Caki2 (cell line): ENCODE results near the gene MEIOSIN. TPM values are rescaled to one million over a fixed set of nuclear protein-coding genes. Genes with fewer than 3 reads are reported as not detected.

Source experiments
- DNase-seq: peaks from one replicate; pipeline ENCODE4 v3.0.0-alpha.2; 2015; ENCODE audit warnings: low read depth
- in situ Hi-C: cut with HindIII; loops from 2 replicates; pipeline ENCODE4 v1.10.0; 2016; ENCODE audit warnings: low sequenced_read_pairs, low pct_unique_long_range_greater_than_20kb, mixed read lengths
- total RNA-seq: library from RNA; depleted of rRNA; stranded (reverse); fragments of >200 nt; shearing (Covaris generic); gene quantifications from 2 replicates; pipeline ENCODE4 v1.2.3, GENCODE V29; 2014; ENCODE audit warnings: low replicate concordance

The MEIOSIN gene
- total RNA-seq, 1 experiment from 2014 or later = not detected

GRCh38 chr19:45772130-45772840 lies 39.0 kb downstream of the MEIOSIN start:
- DNase-seq = no peak
- in situ Hi-C loops = no loop called here

- in situ Hi-C loops = no loop called here
- no peak for DNase-seq
These were observed 39.7 kb downstream of the MEIOSIN start for GRCh38 chr19:45772912-45773311.

DNA sequence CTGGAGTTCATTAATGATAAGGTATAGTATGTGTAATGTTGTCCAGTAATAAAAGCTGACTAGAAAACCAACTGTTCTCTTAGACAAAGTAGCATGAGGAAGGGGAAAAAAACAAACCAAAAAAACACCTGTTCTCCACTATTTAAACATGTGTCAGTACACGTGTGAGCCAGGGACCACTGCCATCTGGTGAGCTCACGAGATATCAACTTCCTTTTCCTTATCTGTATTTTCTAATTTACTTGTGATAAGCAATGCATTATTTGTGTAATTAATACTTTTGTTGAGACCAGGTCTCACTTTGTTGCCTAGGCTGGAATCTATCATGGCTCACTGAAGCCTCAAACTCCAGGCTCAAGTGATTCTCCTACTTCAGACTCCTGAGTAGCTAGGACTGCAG lies 40.1 kb downstream of the MEIOSIN start:
- no peak for DNase-seq
- in situ Hi-C loops = no loop called here

- no peak for DNase-seq
- in situ Hi-C loops = no loop called here
These were observed 41.5 kb downstream of the MEIOSIN start for GRCh38 chr19:45774765-45775164.

GRCh38 chr19:45777395-45777961 lies 44.2 kb downstream of the MEIOSIN start:
- DNase-seq = no peak
- in situ Hi-C loops = no loop called here

DNA sequence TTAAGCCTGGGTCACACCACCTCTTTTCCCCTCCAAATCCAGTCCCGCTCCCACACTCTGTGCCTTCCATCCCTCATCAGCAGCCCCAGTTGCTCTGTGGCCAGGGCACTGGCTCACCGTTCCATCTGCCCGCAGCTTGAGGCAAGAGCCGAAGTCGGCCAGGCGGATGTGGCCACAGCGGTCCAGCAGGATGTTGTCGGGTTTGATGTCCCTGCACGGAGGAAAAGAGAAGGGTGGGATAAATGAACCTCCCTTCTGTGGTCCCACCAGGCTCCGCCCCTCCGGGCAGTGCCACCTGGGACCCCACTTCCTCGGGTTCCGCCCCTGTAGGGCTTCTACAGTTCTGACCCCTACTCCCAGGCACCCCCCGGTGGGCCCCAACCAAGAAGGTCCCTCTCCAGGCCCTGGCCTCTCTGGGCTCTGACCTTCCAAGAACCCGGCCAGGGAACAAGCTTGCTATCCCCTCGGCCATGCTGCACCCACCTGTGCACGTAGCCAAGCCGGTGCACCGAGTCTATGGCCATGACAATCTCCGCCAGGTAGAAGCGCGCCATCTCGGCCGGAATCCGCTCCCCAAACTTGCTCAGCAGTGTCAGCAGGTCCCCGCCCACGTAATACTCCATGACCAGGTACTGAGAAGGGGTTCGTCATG lies 44.9 kb downstream of the MEIOSIN start:
- DNase-seq = no peak
- in situ Hi-C loops = no loop called here

- DNase-seq = no peak
- in situ Hi-C loops = no loop called here
These were observed 46.2 kb downstream of the MEIOSIN start for GRCh38 chr19:45779231-45780145.

GRCh38 chr19:45780146-45780447 lies 46.9 kb downstream of the MEIOSIN start:
- DNase-seq = no peak
- in situ Hi-C loops = no loop called here

- DNase-seq = no peak
- in situ Hi-C loops = no loop called here
These were observed 47.4 kb downstream of the MEIOSIN start for GRCh38 chr19:45780448-45781213.

- no peak for DNase-seq
- in situ Hi-C loops = no loop called here
These were observed 48.2 kb downstream of the MEIOSIN start for GRCh38 chr19:45781214-45782161.

GRCh38 chr19:45782162-45782691 lies 49.0 kb downstream of the MEIOSIN start, which contains the start of gene DMPK:
DMPK (minus strand) TSS chr19:45782490; CDS start chr19:45782352, 138 bp downstream.
- DNase-seq = no peak
- in situ Hi-C loops = no loop called here

DNA sequence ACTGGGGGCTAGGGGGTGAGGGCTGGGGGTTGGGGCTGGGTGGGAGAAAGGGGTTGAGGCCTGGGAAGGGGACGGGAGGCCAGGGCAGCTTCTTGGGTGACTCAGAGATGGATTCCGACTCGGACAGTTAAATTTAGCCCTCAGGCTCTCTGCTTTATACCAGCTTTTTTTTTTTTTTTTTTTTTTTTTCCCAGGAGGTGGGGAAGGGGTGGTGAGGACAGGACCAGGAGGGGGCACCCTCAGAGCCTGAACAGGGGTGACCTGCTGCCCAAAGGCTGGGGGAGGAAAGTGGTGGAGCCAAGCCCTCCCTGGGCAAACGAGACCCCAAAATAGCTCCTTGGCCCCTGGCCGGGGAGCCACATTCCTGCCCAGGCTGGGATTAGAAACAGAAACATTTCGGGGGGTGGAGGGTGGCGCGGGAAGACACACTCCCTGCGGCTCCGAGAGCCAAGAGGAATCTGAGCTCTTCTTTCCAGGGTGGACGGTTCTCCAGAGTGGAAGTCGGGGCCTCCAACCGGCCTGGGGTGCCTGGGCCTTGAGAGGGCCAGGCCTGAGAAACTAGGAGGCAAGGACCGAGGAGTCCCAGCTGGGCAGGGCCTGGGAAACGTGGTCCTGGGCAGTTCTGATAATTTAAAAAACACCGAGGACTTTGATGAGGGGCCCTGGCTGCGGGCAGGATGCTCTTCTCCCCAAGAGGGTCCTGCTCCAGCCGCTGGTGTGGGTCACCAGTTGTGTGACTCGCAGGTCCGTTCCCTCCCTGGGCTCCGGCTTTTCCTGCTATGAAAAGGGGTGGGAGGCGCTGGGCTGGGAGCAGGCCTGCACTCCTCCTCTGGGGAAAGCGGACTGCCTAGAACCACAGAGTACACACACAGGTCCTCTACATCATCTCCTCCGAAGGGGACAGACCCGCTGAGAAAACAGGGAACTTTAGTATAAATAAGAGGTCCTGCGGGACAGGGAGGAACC lies 49.9 kb downstream of the MEIOSIN start:
- no peak for DNase-seq
- in situ Hi-C loops = no loop called here

DNA sequence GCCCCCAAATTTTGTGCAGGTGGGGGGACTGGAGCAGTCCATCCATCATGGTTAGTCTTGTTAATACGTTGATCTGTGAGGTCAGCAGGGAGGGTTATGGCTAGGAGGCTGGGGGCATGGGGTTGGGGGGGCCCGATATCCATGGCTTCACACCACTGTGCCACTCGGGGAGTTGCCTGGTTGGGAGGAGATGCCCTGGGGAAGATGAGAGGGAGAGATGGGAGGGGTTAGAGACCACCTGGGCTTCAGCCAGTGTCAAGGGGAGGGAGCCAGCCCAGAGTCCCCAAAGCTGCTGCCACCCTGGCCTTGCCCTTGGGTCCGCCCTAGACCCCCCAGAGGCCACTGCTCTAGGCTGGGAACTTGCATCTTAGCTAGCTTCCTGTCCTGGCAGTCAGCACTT lies 50.9 kb downstream of the MEIOSIN start:
- in situ Hi-C loops = no loop called here
- no peak for DNase-seq

- DNase-seq = no peak
- in situ Hi-C loops = no loop called here
These were observed 51.9 kb downstream of the MEIOSIN start for GRCh38 chr19:45785097-45785496.

DNA sequence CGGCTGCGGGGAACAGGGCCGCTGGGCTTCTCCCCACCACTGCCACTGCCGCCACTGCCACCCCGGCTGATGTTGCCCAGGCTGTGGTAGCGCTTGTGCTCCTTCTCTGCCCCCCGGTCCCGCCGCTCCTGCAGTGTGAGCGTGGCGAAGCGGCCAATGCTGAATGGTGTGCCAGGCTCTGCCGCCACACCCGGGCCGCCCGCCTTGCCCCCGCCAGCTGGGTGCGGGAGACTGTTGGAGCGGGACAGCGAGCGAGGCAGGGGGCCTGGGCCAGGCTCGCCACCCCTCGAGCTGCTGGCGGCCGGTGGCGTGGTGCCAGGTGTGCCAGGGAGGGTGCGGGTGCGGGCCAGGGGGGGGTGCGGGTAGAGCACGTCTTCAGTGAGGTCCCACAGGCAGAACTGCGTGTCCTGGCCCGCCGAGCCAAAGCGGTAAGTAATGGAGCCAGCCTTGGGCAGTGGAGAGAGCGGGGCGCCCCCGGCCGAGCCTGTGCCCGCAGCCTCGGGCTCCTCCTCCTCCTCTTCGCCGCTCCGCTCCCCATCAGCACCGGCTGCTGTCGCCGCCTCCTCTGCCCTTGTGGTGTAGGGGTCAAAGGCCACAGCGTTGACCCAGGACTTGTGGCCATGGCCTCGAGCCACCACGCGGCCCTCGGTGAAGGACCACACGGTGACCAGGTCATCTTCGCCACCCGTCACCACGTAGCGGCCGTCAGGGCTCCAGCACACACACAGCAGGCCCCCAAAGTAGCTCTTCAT lies 52.7 kb downstream of the MEIOSIN start:
- no peak for DNase-seq

More for the DNA sequence above, 52.7 kb downstream of the MEIOSIN start:
- in situ Hi-C loops = no loop called here
